GM12892 (cell line): ENCODE data around the gene LYG2.

Experiments
- POLR2A ChIP-seq: IDR thresholded peaks from 2 replicates; pipeline ENCODE4 v1.6.1; 2011; ENCODE audit warnings: low read depth, low read length, control low read depth
- POLR2AphosphoS5 ChIP-seq: IDR thresholded peaks from 2 replicates; pipeline ENCODE4 v1.6.1; 2011; ENCODE audit warnings: low read depth, low read length, control low read depth

- TF ChIP-seq POLR2A, result no peak
- TF ChIP-seq POLR2AphosphoS5, result no peak
These were observed 5.5 kb downstream of the LYG2 start for GRCh38 chr2:99249951-99250350.
